SJCRH30 (cell line): ENCODE results near the gene PTH1R. TPM values are rescaled to one million over a fixed set of nuclear protein-coding genes. Genes with fewer than 3 reads are reported as not detected.
"Not testable (repeated sequence)": the region's sequence is repeated elsewhere in the genome, so short reads cannot be mapped to it uniquely, and the experiment has no call there.

Source experiments
- DNase-seq, 2 experiments: peaks; one replicate each; pipeline ENCODE4 v3.0.0-alpha.2; 2015 to 2020
- H3K27ac ChIP-seq: fragments of 250-450 bp; sonication (Bioruptor Pico); 2 replicates; pipeline ENCODE4 v1.5.1; 2020; ENCODE audit warnings: mild to moderate bottlenecking, moderate library complexity
- H3K27me3 ChIP-seq: fragments of 250-450 bp; sonication (Bioruptor Pico); 2 replicates; pipeline ENCODE4 v1.5.1; 2020; ENCODE audit warnings: mild to moderate bottlenecking, moderate library complexity
- H3K36me3 ChIP-seq: fragments of 250-450 bp; sonication (Bioruptor Pico); 2 replicates; pipeline ENCODE4 v1.5.1; 2020; ENCODE audit warnings: mild to moderate bottlenecking, moderate library complexity
- H3K4me1 ChIP-seq: fragments of 250-450 bp; sonication (Bioruptor Pico); 2 replicates; pipeline ENCODE4 v1.5.1; 2020; ENCODE audit warnings: mild to moderate bottlenecking, moderate library complexity
- H3K4me3 ChIP-seq: fragments of 250-450 bp; sonication (Bioruptor Pico); 2 replicates; pipeline ENCODE4 v1.5.1; 2020; ENCODE audit warnings: mild to moderate bottlenecking, moderate library complexity
- H3K9me3 ChIP-seq: fragments of 250-450 bp; sonication (Bioruptor Pico); replicated peaks from 2 replicates; pipeline ENCODE4 v1.5.1; 2020; ENCODE audit warnings: mild to moderate bottlenecking, moderate library complexity
- total RNA-seq: library from RNA; depleted of rRNA; stranded (reverse); fragments of >200 nt; shearing (Covaris generic); gene quantifications from 2 replicates; pipeline ENCODE4 v1.2.3, GENCODE V29; 2014

PTH1R gene
- total RNA-seq, 1 experiment from 2014 or later: 6.7 TPM

DNA sequence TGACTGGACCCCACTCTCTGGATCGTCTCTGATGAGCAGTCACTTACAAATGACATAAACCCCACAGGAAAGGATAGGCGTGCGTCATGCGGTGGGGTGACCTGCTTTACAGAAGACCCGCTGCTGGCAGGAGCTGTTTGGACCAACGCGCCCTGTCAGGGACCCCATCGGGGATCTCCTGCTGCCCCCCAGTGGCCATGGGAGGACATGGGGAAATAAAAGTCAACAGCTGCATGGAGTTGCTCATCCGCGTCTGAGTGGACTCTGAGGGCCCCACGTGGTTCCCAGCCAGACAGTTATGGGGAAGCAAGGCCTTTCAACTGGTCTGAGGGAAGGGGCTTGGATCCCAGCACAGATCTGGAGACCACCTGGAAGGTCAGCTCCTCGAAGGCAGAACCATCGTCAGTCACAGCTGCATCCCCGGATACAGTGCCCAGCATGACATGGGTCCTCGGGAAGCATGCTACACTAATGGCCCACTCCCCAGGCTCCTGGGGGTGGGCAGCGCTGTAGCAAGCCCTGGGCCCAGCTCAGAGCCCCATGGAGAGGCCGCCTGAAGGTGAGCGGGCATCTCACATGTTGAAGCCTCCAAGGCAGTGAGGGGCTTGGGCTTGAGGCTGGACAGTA lies 32.1 kb downstream of the PTH1R start:
- Histone ChIP-seq H3K4me3 (no peak overlapping the region), H3K4me1 (peaks cover 19% of the 10 kb centered on the region), H3K27me3 (peaks cover 3% of the 10 kb centered on the region; the same call in 1 of the 2 replicates), H3K9me3 (no peaks in the 10 kb centered on the region), H3K27ac (peak overlapping the region; percentile 25), H3K36me3 (0 out of 2 replicates have a peak, but pooled peaks cover 2% of the 10 kb centered on the region)
- peak; percentile 90 to 94 for DNase-seq

DNA sequence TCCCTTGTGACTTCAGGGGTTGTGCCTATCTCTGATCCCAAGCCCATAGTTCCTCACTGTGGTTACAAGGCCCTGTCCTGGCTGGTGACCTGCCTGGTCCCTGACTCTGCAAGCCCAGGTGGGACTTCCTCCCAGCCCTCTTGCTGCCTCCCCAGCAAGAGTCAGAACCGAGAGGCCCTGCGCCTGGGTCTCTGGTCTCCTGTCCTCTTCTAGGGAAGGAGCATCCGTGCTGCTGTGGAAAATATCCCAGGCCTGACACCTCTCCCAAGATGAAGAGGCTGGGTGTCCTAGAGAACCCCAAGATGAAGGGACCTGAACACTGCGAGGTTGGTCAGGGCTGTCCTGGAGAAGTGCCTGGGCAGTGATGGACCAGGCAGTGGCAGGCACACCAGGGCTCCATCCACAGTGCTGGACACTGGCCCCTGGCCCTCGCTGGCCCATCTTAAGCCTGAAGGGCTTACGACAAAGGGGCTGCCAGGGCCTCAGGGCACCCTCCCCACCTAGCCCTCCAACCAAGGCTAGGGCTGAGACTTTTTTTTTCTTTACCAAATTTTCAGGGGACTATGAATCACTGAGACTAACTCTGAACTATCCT lies 32.7 kb downstream of the PTH1R start:
- no peak overlapping the region for H3K4me3 ChIP-seq
- peaks cover 19% of the 10 kb centered on the region for H3K4me1 ChIP-seq
- H3K27ac ChIP-seq: peak overlapping the region; percentile 25; the same call in 1 of the 2 replicates
- H3K36me3 ChIP-seq: 0 out of 2 replicates have a peak, but pooled peaks cover 2% of the 10 kb centered on the region
- H3K27me3 ChIP-seq: peaks cover 3% of the 10 kb centered on the region; the same call in 1 of the 2 replicates
- no peaks in the 10 kb centered on the region for H3K9me3 ChIP-seq
- DNase-seq: no peak

DNA sequence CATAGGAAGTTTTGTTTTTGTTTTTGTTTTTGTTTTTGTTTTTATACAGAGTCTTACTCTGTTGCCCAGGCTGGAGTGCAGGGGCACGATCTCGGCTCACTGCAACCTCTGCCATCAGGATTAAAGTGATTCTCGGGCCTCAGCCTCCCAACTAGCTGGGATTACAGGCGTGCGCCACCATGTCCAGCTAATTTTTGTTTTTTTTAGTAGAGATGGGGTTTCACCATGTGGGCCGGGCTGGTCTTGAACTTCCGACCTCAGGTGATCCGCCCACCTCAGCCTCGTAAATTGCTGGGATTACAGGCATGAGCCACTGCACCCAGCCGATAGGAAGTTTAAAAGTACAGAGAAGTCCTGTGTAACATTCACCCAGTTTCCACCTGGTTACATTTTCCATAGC lies 33.4 kb downstream of the PTH1R start:
- H3K4me1 ChIP-seq: peaks cover 19% of the 10 kb centered on the region
- H3K27ac ChIP-seq, H3K9me3 ChIP-seq, H3K36me3 ChIP-seq, H3K27me3 ChIP-seq, H3K4me3 ChIP-seq, DNase-seq: not testable (repeated sequence)

DNA sequence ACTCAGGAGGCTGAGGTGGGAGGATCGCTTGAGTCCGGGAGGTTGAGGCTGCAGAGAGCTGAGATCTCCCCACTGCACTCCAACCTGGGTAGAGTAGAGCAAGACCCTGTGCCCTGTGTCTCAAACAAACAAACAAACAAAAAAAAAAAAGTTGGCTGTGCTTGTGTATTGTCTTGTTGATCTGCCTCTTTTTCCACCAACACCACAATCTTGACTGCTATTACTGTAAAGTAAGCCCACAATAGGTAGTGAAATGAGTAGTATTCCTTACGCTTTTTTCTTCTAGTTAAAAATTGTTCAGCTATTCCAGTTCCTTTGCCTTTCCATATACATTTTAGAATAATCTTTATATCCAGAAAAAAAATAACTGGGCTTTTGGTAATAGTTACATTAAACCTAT lies 35.5 kb downstream of the PTH1R start:
- Histone ChIP-seq H3K4me1 (peaks cover 19% of the 10 kb centered on the region), H3K4me3 (no peak overlapping the region), H3K9me3 (peaks cover 3% of the 10 kb centered on the region; the same call in 1 of the 2 replicates), H3K27me3 (no peaks in the 10 kb centered on the region), H3K36me3 (peaks cover 13% of the 10 kb centered on the region), H3K27ac (no peak overlapping the region)
- DNase-seq: no peak

DNA sequence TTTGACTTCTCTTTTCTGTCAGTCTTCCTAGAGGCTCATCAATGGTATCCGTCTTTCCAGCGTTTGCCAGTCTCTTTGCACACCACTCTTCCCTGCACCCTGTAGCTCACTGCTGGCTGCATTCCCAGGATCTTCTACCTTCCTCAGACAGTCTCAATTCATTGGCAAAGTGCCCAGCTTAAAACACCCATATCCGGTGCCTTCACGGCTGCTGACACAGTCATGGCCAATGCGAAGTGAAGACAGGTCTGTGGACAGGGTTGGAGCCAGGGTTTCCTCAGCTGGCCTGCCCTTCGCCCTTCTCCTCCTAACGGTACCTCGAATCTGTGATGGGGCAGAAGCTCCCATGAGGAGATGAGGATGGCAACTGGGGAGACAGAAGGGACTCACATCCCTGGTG lies 36.1 kb downstream of the PTH1R start:
- Histone ChIP-seq H3K27ac (no peak overlapping the region), H3K4me3 (no peak overlapping the region), H3K36me3 (peaks cover 20% of the 10 kb centered on the region), H3K27me3 (no peaks in the 10 kb centered on the region), H3K9me3 (peaks cover 5% of the 10 kb centered on the region; the same call in 1 of the 2 replicates), H3K4me1 (peaks cover 19% of the 10 kb centered on the region)
- DNase-seq: peak; percentile 69 to 80

DNA sequence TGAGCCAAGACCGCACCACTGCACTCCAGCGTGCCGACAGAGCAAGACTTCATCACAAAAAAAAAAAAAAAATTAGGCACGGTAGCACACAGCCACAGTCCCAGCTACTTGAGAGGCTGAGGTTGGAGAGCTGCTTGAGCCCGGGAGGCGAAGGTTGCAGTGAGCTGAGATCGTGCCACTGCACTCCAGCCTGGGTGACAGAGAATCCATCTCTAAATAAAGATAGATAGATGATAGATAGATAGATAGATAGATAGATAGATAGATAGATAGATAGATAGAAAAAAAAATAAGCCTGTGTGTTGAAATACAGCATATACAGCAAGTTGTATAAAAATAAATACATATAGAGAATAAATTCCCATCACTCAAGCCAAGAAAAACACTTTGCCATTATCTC lies 37.3 kb downstream of the PTH1R start:
- H3K27me3 ChIP-seq: no peaks in the 10 kb centered on the region
- H3K36me3 ChIP-seq: peaks cover 29% of the 10 kb centered on the region
- no peak overlapping the region for H3K27ac ChIP-seq
- H3K4me3 ChIP-seq: no peak overlapping the region
- DNase-seq: no peak
- H3K4me1 ChIP-seq: peaks cover 13% of the 10 kb centered on the region
- H3K9me3 ChIP-seq: peaks cover 5% of the 10 kb centered on the region; the same call in 1 of the 2 replicates

DNA sequence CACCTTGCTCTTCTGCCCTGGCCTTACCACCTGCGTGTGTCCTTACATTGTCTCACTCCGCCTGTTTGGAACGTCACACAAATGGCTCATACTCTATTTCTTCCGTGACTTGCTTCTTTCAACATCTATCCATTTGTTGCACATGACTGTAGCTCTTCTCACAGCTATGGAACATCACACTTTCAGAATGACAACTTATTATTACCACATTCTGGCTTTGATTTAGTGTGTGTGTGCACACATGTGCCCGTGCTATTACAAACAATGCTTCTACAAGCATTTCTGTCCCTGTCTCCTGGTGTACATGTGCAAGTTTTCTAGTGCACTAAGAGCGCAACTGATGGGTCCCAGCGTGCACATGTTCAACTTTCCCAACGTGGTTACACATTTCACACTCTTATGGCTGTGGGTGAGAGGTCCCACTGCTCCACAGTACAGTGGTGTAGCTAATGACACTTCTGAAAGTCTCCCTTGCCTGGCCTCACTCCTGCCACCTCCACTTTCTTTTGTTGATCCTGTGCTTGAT lies 37.8 kb downstream of the PTH1R start:
- Histone ChIP-seq H3K4me3 (no peak overlapping the region), H3K27me3 (no peaks in the 10 kb centered on the region), H3K27ac (no peak overlapping the region), H3K4me1 (peaks cover 12% of the 10 kb centered on the region; the same call in 1 of the 2 replicates), H3K9me3 (peaks cover 5% of the 10 kb centered on the region; the same call in 1 of the 2 replicates), H3K36me3 (peaks cover 34% of the 10 kb centered on the region)
- no peak for DNase-seq

DNA sequence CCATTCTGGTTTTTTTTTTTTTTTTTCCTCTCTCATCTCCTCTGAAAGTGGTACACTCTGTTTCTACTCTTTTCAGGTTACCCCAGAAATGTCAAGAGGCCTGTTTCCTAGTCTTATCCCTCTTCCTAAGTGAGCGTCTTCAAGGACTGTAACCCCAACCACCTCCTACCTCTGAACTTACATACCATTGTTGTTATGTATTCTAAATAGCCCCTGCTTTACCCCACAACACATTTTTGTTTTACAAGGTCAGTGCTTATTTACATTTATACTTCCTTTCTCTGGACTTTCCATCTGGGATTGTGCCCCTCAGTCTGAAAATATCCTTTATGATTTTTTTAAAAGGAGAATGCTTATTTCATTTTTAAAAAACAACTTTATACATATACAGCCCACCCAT lies 38.8 kb downstream of the PTH1R start:
- H3K27me3 ChIP-seq: no peaks in the 10 kb centered on the region
- no peak overlapping the region for H3K27ac ChIP-seq
- no peak for DNase-seq
- H3K9me3 ChIP-seq: peaks cover 5% of the 10 kb centered on the region; the same call in 1 of the 2 replicates
- H3K36me3 ChIP-seq: peaks cover 43% of the 10 kb centered on the region
- peaks cover 12% of the 10 kb centered on the region; the same call in 1 of the 2 replicates for H3K4me1 ChIP-seq
- no peak overlapping the region for H3K4me3 ChIP-seq

DNA sequence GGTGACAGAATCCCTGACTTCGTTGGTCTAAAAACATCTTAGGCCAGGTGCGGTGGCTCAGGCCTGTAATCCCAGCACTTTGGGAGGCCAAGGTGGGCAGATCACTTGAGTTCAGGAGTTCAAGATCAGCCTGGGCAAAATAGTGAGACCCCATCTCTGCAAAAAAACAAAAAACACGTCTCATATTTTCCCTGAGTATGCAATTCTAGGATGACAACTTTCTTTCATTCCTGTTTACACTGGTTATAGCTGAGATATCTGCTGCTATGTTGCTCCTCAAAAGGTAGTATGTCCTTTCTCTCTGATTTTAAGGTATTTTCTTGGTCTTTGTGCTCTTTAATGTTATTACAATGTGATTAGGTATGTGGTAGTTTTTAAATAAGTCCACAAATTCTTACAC lies 39.3 kb downstream of the PTH1R start:
- Histone ChIP-seq H3K36me3 (peaks cover 48% of the 10 kb centered on the region), H3K27ac (no peak overlapping the region), H3K9me3 (peaks cover 5% of the 10 kb centered on the region; the same call in 1 of the 2 replicates), H3K4me1 (peaks cover 12% of the 10 kb centered on the region; the same call in 1 of the 2 replicates), H3K4me3 (no peak overlapping the region), H3K27me3 (no peaks in the 10 kb centered on the region)
- no peak for DNase-seq

DNA sequence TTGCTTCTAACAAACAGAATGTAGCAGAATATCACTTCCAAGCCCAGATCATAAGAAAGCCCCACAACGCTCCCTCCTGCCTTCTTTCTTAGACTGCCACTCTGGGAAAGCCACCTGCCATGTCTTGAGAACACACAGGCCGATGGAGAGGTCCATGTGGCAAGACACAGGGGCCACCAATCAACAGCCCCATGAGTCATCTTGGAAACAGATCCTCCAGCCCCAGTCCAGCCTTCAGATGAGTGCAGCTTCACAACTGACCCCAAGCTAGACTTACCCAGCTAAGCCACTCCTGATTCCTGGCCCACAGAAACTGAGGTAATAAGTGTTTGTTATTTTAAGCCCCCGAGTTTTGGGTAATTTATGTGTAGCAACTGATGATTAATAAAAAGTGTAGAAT lies 39.7 kb downstream of the PTH1R start:
- Histone ChIP-seq H3K4me1 (peaks cover 12% of the 10 kb centered on the region; the same call in 1 of the 2 replicates), H3K27ac (no peak overlapping the region), H3K4me3 (no peak overlapping the region), H3K36me3 (peaks cover 52% of the 10 kb centered on the region), H3K27me3 (no peaks in the 10 kb centered on the region), H3K9me3 (peaks cover 5% of the 10 kb centered on the region; the same call in 1 of the 2 replicates)
- no peak for DNase-seq

DNA sequence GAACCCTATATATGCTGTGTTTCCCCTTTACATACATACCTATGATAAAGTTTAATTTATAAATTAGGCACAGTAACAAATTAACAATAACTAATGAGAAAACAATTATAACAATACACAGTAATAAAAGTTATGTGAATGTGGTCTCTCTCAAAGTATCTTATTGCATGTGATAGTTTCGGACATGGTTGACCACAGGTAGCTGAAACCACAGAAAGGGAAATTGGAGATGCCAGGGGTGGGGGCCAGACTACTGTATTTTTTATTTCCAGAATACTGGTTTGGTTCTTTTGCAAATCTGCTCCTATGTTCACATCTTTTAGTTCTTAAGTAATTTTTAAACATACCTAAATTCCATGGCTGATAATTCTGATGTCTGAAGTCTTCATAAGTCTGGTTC lies 40.7 kb downstream of the PTH1R start:
- Histone ChIP-seq H3K4me3 (no peak overlapping the region), H3K4me1 (peaks cover 12% of the 10 kb centered on the region; the same call in 1 of the 2 replicates), H3K9me3 (peaks cover 5% of the 10 kb centered on the region; the same call in 1 of the 2 replicates), H3K27ac (no peak overlapping the region), H3K36me3 (peaks cover 59% of the 10 kb centered on the region), H3K27me3 (no peaks in the 10 kb centered on the region)
- no peak for DNase-seq

DNA sequence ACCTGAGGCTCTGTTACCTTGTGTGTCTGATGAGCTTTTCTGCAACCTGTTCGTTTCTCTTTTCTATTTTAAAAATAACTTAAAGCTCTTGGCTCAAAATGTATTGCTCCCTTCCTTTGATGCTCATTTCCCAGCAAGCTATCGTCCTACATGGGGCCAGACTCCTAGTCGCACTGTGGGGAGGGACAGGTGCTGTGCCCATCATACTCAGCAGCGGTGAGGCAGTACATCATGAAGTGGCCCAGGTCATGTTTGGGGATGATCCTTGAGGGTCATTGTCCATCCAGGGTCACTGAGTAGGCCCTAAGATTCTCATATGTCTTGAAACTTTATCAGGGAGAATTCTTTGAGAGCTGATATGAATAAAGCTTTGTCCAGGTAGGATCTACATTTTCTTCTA lies 41.1 kb downstream of the PTH1R start:
- Histone ChIP-seq H3K36me3 (peaks cover 63% of the 10 kb centered on the region), H3K9me3 (peaks cover 5% of the 10 kb centered on the region; the same call in 1 of the 2 replicates), H3K27me3 (no peaks in the 10 kb centered on the region), H3K4me3 (no peak overlapping the region), H3K4me1 (peaks cover 9% of the 10 kb centered on the region; the same call in 1 of the 2 replicates), H3K27ac (no peak overlapping the region)
- no peak for DNase-seq

DNA sequence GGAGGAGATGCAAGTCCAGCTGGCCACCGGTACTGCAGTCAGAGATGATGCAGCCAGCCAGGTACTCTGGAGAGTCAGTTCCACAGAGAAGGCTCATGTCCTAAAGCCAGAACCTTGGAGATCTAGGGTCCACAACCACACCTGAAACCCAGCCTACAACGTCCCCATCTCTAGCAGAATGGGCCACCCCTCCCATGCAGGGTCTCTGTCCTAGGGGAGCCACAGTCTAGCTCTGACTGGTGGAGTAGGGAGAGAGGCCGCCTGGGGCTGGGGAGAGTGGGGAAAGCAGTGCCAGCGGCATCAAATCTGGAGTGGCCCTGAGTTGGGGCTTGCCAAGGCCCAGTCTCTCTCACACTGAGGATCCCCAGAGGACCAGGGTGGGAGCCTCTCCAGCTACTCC lies 43.5 kb downstream of the PTH1R start:
- no peak overlapping the region for H3K27ac ChIP-seq
- no peak overlapping the region for H3K4me3 ChIP-seq
- DNase-seq: no peak
- peaks cover 6% of the 10 kb centered on the region for H3K4me1 ChIP-seq
- peaks cover 76% of the 10 kb centered on the region for H3K36me3 ChIP-seq
- H3K27me3 ChIP-seq: no peaks in the 10 kb centered on the region
- H3K9me3 ChIP-seq: peaks cover 5% of the 10 kb centered on the region; the same call in 1 of the 2 replicates

DNA sequence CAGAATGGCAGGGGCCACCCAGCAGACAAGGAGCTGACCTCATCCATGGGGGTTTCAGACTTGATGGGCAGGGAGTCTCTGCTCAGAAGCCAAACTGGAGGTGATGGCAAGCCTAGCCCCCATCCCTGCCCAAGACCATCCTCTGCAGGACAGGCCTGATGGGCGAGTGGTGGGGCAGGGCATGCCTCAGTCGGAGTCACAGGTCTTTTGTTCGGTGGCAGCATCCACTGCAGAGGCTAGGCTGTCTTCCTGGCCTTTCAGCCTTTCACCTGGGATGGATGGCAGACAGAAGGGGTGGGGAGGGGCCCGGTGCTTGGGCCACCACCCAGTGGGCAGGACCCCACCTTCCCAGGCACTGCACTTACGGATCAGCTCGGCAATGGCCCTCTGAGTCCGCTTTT lies 44.4 kb downstream of the PTH1R start:
- peaks cover 76% of the 10 kb centered on the region for H3K36me3 ChIP-seq
- H3K27ac ChIP-seq: no peak overlapping the region
- H3K9me3 ChIP-seq: peaks cover 5% of the 10 kb centered on the region; the same call in 1 of the 2 replicates

DNA sequence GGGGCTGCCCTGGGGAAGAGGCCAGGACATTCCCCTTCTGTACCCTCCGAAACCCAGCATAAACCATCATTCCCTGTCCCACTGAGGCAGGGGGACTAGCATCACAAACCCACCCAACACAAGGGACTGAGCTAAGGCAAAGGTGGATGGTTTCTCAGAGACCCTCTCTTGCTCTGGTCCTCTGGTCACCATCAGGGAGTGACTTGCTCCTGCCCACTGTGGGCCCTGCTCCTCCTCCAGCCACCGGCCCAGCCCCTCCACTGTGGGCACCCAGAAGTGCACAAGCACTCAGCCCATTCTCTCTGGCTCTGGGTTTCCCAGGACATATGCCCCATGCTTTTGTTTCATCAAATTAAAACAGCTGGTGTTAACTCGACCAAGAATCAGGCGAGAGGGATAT lies 44.9 kb downstream of the PTH1R start:
- no peak overlapping the region for H3K4me3 ChIP-seq
- H3K9me3 ChIP-seq: peaks cover 5% of the 10 kb centered on the region; the same call in 1 of the 2 replicates
- no peaks in the 10 kb centered on the region for H3K27me3 ChIP-seq
- H3K36me3 ChIP-seq: peaks cover 71% of the 10 kb centered on the region
- peaks cover 15% of the 10 kb centered on the region for H3K4me1 ChIP-seq
- no peak for DNase-seq
- no peak overlapping the region for H3K27ac ChIP-seq

More for the DNA sequence above, 44.4 kb downstream of the PTH1R start:
- Histone ChIP-seq H3K4me1 (peaks cover 13% of the 10 kb centered on the region), H3K27me3 (no peaks in the 10 kb centered on the region), H3K4me3 (no peak overlapping the region)
- DNase-seq: no peak
